Natural killer cell (primary cell): ENCODE measurements around the gene CYP26B1. TPM values are rescaled to one million over a fixed set of nuclear protein-coding genes. Genes with fewer than 3 reads are reported as not detected.

Experiments used
- ATAC-seq, 3 donors: fragments of 150-1000 bp in 2 of 3; fragments of 200-7000 bp in 1 of 3; cut with Tn5 transposase; 1 replicate in 1 of 3; 2 replicates in 2 of 3; pipeline ENCODE4 v1.10.0; 2021; ENCODE audit warnings: mild to moderate bottlenecking in 2 of 3, moderate library complexity in 2 of 3
- DNase-seq, 2 donors: peaks; one replicate each; pipeline versions ENCODE4 v3.0.0 to v3.0.0-alpha.2; 2013 to 2021; ENCODE audit warnings: mixed read lengths in 1 of 2
- H3K27ac ChIP-seq: one replicate; pipeline ENCODE4 v1.5.1; 2013; ENCODE audit warnings: mild to moderate bottlenecking, low read length
- H3K27me3 ChIP-seq: one replicate; pipeline ENCODE4 v1.6.1; 2013; ENCODE audit warnings: low read length; ENCODE audit not compliant: control insufficient read depth, insufficient read depth
- H3K36me3 ChIP-seq: one replicate; pipeline ENCODE4 v1.6.1; 2013; ENCODE audit warnings: low read length; ENCODE audit not compliant: control insufficient read depth, insufficient read depth
- H3K4me1 ChIP-seq: one replicate; pipeline ENCODE4 v1.6.1; 2013; ENCODE audit warnings: low read length; ENCODE audit not compliant: control insufficient read depth, insufficient read depth
- H3K4me3 ChIP-seq: one replicate; pipeline ENCODE4 v1.5.1; 2013; ENCODE audit warnings: low read length
- H3K9me3 ChIP-seq: one replicate; pipeline ENCODE4 v1.6.1; 2013; ENCODE audit warnings: low read length; ENCODE audit not compliant: control insufficient read depth, insufficient read depth
- H3K27ac Mint-ChIP-seq, 2 donors: one replicate each; pipeline ENCODE4 v1.8.0; 2022; ENCODE audit warnings: mild to moderate bottlenecking in 2 of 2, mixed read lengths in 2 of 2, moderate library complexity in 1 of 2
- H3K27me3 Mint-ChIP-seq, 2 donors: one replicate each; pipeline ENCODE4 v1.8.0; 2022; ENCODE audit warnings: low read depth in 2 of 2, mixed read lengths in 2 of 2
- H3K36me3 Mint-ChIP-seq: one replicate; pipeline ENCODE4 v1.8.0; 2022; ENCODE audit warnings: mixed read lengths
- H3K4me1 Mint-ChIP-seq, 2 donors: one replicate each; pipeline ENCODE4 v1.8.0; 2022; ENCODE audit warnings: mixed read lengths in 2 of 2
- H3K4me3 Mint-ChIP-seq: one replicate; pipeline ENCODE4 v1.8.0; 2022; ENCODE audit warnings: mild to moderate bottlenecking, moderate library complexity, mixed read lengths
- H3K9me3 Mint-ChIP-seq, 2 donors: one replicate each; pipeline ENCODE4 v1.8.0; 2022; ENCODE audit warnings: mixed read lengths in 2 of 2
- whole genome bisulfite sequencing: methylation state at CpG from one replicate; pipeline ENCODE4 v1.1.7; 2013; ENCODE audit warnings: missing lambda C conversion rate; ENCODE audit not compliant: insufficient coverage; 5-methylcytosine and 5-hydroxymethylcytosine counted together
- intact Hi-C: fragments of 100-400 bp; cut with micrococcal nuclease; formaldehyde crosslinking; loops from one replicate; pipeline ENCODE4 v1.14.2; 2022
- total RNA-seq, 4 donors: library from RNA; stranded (reverse); fragments of 120-200 nt in 1 of 4; gene quantifications; one replicate each; pipeline versions ENCODE4 v1.2.3 to v1.2.4, GENCODE V29; 2013 to 2022
- TF ChIP-seq, protein P1 (sequence below): fragments of 200-600 bp; IDR thresholded peaks from one replicate; pipeline ENCODE4 v1.8.0; 2022; ENCODE audit warnings: antibody characterized with exemption

The CYP26B1 gene
- total RNA-seq, 3 donors from 2014 or later (not counting 1 experiment from before 2014, with no cell fraction given) = not detected

DNA sequence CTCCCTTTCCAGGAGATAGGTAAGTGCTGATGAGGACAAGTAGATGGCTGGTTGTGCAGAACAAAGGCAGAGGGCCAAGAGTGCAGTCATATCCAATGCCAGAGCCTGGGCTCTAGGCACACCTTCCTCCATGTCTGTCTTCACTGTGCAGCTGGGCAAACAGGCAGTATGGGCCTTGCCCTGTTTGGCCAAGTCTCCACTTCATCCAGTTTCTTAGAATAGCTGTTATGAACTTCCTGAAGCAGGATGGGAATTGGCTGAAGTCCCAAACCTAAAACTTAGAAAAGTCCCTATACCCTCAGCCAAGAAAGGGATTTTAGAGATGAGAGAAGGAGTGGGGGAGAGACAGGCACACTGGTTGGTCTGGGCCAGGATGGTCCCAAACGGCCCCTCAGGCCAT, 37.5 kb upstream of the CYP26B1 start:
- no peaks in the 10 kb centered on the region for H3K9me3 Mint-ChIP-seq
- no peaks in the 10 kb centered on the region for H3K27me3 Mint-ChIP-seq
- H3K4me3 Mint-ChIP-seq = no peak overlapping the region
- H3K27ac Mint-ChIP-seq = no peak overlapping the region
- no peaks in the 10 kb centered on the region for H3K4me1 Mint-ChIP-seq
- no peak for DNase-seq
- Histone ChIP-seq H3K27ac (no peak overlapping the region), H3K4me1 (no peaks in the 10 kb centered on the region), H3K36me3 (no peaks in the 10 kb centered on the region), H3K9me3 (no peaks in the 10 kb centered on the region), H3K4me3 (no peak overlapping the region), H3K27me3 (no peaks in the 10 kb centered on the region)
- no peak for ATAC-seq
- WGBS = 86% methylated on average over 1 of the region's 1 CpG
- H3K36me3 Mint-ChIP-seq = no peaks in the 10 kb centered on the region
- TF ChIP-seq, protein P1, sequence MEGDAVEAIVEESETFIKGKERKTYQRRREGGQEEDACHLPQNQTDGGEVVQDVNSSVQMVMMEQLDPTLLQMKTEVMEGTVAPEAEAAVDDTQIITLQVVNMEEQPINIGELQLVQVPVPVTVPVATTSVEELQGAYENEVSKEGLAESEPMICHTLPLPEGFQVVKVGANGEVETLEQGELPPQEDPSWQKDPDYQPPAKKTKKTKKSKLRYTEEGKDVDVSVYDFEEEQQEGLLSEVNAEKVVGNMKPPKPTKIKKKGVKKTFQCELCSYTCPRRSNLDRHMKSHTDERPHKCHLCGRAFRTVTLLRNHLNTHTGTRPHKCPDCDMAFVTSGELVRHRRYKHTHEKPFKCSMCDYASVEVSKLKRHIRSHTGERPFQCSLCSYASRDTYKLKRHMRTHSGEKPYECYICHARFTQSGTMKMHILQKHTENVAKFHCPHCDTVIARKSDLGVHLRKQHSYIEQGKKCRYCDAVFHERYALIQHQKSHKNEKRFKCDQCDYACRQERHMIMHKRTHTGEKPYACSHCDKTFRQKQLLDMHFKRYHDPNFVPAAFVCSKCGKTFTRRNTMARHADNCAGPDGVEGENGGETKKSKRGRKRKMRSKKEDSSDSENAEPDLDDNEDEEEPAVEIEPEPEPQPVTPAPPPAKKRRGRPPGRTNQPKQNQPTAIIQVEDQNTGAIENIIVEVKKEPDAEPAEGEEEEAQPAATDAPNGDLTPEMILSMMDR = no peak
- intact Hi-C loops = no loop called here

DNA sequence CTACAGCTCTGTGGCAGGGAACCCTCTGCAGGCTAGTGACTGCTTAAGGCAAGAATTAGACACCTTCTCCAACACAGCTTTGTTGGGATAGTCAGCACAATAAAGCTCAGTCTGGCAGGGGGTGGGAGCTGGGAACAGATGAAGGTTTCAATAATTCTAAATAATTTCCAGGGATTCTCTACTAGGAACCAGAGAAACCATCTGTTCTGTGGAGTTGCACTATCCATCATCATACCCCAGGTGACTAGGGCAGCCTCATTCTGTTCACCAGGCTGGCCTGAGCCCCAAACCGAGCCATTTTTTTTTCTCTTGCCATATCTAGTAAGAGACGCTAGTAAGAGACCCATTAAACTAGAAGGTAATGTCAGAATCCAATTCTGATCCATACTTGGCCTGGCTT, 35.8 kb upstream of the CYP26B1 start:
- no peaks in the 10 kb centered on the region for H3K4me1 Mint-ChIP-seq
- no peaks in the 10 kb centered on the region for H3K27me3 Mint-ChIP-seq
- H3K36me3 Mint-ChIP-seq = no peaks in the 10 kb centered on the region
- Histone ChIP-seq H3K27me3 (no peaks in the 10 kb centered on the region), H3K4me1 (no peaks in the 10 kb centered on the region), H3K4me3 (no peak overlapping the region), H3K27ac (no peak overlapping the region), H3K36me3 (peaks cover 2% of the 10 kb centered on the region), H3K9me3 (no peaks in the 10 kb centered on the region)
- DNase-seq (no peak), ATAC-seq (no peak)
- H3K4me3 Mint-ChIP-seq = no peak overlapping the region
- WGBS = 96% methylated on average over 2 of the region's 2 CpGs
- TF ChIP-seq, protein P1 = no peak
- no peak overlapping the region for H3K27ac Mint-ChIP-seq
- H3K9me3 Mint-ChIP-seq = no peaks in the 10 kb centered on the region
- intact Hi-C loops = no loop called here

DNA sequence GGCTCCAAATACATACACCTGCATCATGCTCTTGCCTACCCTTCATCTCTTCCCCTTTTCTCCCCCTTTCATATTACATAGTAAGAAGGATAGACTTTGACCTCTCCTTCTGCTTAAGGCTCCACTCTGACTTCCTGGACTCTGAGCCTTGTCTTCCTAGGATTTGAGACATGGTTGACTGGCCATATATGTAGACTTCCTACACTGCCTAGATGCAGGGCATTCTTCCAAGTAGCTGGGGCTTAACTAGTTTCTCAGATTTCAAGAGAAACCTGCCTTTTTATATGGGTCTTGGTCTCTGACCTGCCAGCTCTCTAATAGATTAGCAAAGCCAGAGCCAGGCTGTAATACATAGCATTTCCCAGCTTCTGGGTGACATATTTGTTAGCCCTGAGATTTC, 35.4 kb upstream of the CYP26B1 start:
- Histone ChIP-seq H3K4me3 (no peak overlapping the region), H3K36me3 (peaks cover 2% of the 10 kb centered on the region), H3K27ac (no peak overlapping the region), H3K4me1 (no peaks in the 10 kb centered on the region), H3K27me3 (no peaks in the 10 kb centered on the region), H3K9me3 (no peaks in the 10 kb centered on the region)
- Mint-ChIP-seq H3K27me3 (no peaks in the 10 kb centered on the region), H3K4me3 (no peak overlapping the region), H3K36me3 (no peaks in the 10 kb centered on the region), H3K27ac (no peak overlapping the region), H3K4me1 (no peaks in the 10 kb centered on the region), H3K9me3 (no peaks in the 10 kb centered on the region)
- DNase-seq (no peak), ATAC-seq (no peak)
- TF ChIP-seq, protein P1 = no peak
- intact Hi-C loops = no loop called here

DNA sequence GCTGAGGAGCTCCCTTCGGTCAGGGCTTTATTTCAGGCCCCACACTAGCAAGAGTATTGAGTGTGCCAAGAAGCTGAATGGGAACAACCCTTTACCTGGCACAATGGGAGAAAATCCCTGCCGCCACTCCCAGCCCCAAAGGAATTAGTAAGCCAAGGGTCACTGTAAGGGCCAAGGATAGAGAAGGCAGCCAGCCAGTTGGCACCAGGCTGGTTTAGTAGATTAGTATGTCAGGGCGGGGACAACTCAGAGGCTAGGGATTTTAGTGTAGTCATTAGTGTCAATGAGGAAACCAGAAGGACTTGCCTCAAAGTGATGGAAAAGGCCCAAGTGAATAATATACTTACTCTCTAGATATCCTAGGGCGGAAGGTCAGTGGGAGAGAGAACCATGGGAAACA, 34.9 kb upstream of the CYP26B1 start:
- Histone ChIP-seq H3K36me3 (peaks cover 2% of the 10 kb centered on the region), H3K27me3 (no peaks in the 10 kb centered on the region), H3K27ac (no peak overlapping the region), H3K4me1 (no peaks in the 10 kb centered on the region), H3K4me3 (no peak overlapping the region), H3K9me3 (no peaks in the 10 kb centered on the region)
- Mint-ChIP-seq H3K9me3 (no peaks in the 10 kb centered on the region), H3K4me3 (no peak overlapping the region), H3K27me3 (no peaks in the 10 kb centered on the region), H3K36me3 (no peaks in the 10 kb centered on the region), H3K27ac (no peak overlapping the region), H3K4me1 (no peaks in the 10 kb centered on the region)
- intact Hi-C loops = no loop called here
- DNase-seq = no peak
- no peak for ATAC-seq
- TF ChIP-seq, protein P1 = no peak
- WGBS = 90% methylated on average over 4 of the region's 4 CpGs
